HG02798 (cell line): Measurements from ENCODE around the gene AHNAK2.

ENCODE experiments used
- ATAC-seq: cut with Tn5 transposase; IDR thresholded peaks from one replicate; pipeline ENCODE4 v1.9.1; 2021; ENCODE audit warnings: mild to moderate bottlenecking; ENCODE audit not compliant: unreplicated experiment, poor library complexity

AHNAK2 gene

DNA sequence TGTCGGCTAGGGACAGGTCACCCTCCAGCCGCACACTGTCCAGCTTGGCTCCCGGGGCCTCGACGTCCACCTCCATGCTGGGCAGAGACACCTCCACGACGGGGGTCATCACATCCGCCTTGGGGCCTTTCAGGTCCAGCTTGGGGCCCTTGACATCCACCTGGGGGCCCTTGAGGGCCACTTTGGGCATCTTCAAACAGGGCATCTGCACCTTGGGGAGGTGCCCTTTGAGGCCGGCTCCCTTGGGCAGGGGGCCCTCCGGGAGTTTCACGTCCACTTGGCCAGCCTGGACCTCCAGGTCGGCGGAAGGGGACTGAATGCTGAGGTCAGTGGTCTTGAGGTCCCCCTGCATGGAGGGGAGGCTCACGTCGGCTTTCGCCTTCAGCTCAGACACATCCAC, 35.6 kb downstream of the AHNAK2 start:
- no peak for ATAC-seq

DNA sequence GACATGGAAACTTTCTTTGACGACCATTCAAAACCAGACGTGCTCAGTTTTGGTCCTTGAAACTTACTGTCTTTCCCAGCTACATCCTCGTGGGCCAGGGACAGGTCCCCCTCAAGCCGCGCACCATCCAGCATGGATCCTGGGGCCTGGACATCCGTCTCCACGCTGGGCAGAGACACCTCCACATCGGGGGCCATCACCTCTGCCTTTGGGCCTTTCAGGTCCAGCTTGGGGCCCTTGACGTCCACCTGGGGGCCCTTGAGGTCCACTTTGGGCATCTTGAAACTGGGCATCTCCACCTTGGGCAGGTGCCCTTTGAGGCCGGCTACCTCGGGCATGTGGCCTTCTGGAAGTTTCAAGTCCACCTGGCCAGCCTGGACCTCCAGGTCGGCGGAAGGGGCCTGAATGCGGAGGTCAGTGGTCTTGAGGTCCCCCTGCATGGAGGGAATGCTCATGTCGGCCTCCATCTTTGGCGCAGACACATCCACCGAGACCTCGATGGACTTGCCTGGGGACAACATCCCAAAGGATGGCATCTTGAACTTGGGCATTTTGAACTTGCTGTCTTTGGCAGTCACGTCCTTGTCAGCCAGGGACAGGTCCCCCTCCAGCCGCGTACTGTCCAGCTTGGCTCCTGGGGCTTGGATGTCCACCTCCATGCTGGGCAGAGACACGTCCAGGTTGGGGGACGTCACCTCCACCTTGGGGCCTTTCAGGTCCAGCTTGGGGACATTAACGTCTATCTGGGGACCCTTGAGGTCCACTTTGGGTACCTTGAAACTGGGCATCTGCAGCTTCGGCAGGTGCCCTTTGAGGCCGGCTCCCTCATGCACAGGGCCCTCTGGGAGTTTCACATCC, 36.4 kb downstream of the AHNAK2 start:
- no peak for ATAC-seq

DNA sequence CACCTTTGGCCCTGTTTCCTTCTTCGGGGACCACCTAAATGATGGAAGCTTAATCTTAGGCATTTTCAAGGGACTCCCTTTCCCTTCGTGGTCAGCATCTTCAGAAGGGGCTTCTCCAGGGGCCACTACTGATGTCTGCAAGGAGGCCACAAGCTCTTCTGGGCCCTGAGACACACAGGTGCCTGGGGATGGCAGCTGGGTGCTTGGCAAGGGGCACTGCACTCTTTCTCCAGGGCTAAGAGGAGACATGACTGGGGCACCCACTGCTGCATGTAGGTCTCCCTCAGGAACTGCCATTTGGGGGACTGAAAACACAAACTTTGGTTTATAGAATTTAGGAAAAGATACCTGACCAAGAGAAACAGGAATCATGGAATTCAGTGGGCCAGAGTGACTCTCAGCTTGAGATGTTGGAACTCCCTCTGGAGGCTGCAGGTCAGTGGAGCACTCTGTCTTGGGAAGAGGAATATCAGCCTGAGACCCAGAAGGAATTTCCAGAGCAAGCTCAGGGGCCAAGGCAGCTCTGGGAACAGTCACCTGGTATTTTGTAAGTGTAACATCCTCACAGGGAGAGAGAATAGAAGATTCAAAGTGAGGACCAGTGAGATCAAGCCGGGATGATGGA, 37.5 kb downstream of the AHNAK2 start:
- no peak for ATAC-seq

DNA sequence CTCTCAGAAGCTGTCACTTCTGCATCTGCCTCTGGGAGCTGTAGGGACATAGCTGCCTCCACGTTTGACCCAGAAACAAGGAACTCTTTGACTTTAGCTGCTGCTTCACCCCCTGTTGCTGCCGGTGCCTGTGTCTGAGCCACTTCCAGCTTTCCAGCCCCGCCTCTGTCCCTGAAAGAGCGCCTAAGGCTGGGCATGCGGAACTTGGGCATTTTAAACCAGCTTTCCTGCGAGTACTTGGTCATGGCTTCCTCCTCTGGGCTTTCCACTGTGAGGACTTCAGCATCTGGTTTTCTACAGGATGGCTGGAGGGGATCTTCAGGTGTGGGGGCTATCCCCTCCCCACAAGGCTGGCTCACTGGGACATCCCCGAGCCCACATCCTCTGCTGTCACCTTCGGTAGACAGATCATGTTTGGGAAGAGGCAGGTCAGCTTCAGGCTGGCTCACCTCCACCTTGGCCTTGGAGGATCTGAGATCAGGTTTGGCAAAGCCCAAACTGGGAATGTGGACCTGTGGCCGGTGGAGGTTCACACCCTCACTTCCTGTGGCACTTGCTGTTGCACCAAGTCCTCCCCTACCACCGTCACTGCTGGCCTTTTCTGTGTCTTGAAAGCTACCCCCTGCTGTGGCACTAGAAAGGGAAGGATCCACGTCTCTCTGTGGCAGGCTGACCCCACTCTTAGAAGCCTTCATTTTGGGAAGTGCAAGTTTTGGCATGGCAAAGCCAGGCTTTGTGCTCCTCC, 38.3 kb downstream of the AHNAK2 start:
- ATAC-seq = no peak

DNA sequence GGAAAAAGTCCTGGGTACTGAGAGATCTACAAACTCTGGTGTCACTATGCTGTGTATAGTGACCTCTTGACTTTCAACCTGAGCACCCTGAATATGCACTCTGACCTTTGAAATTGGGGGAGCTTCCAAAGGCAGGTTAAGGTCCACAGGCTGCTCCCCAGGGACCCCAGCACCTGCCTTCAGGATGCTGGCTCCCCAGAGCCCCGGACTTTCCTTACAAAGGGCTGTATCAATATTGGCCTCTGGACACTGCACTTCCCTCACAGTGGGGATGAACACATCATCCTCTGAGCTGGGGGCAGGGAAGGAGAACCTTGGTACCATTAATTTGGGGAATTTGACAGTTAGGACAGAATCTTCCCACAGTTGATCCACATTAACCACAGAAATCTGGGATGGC, 39.2 kb downstream of the AHNAK2 start:
- no peak for ATAC-seq

DNA sequence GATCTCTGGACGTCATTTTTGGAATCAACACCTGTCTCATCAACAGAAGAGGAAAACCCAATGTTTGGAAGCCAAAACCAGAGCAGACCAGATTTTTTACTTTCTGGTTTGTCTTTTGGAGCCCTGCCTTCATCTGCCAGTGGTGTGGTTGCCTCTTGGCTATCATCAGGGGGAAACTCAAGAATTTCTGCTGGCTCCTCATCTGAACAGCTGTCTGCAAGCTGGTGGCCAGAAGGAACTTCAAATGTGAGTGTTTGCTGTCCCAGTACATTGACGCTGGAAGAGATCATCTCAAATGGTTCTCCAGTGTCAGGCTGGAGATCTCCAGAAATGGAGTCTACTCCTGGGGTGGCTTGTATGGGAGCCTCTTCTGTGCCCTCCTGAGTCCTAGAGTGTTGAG, 39.7 kb downstream of the AHNAK2 start:
- no peak for ATAC-seq

DNA sequence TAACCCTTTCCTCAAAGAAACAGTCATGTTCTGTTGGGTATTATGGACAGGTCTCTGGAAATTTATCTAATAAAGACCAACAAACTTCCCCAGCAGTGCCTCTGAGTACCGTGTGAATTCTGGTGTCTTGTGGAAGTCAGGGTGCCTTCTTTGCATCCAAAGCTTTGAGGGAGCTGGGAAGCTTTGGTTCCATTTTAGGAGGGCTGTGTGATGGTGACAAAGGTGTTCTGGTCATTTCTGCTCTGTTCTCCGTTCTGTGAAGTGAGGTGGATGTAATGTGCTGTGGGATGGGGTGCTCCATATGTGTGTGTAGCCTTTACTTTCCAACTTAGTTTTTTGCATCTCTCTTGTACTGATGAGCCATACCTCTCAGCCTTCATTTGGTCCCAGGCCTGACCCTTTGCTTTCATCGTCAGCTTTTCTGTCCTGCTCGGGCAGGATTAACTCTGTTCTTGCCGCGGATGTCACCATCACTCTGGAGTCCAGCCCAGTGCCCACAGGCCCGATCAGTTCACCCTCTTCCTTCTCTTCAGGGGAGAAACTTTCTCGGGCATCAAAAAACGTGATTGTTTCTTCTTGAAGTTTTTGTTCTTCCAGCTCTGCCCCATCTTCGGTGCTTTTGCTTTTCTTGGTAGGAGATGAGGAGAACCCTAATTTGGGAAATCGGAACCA, 40.3 kb downstream of the AHNAK2 start:
- ATAC-seq = no peak

DNA sequence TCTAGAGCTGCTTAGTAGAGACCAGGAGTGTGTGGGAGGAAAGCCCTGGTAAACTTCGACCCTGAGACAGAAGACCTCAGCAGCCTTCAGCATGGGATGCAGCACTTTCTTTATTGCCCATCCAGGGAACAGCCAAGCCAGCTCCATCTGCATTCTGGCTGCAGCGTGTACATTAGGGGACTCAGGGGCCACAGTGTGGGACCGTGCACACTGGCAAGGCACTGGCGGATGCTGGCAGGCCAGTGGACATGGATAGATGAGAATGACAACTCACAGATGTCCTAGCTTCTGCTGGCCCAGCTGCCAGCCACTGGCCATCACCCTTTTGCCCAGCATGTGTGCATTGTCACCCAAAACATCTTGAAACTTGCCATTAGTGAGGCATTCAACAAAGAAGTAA, 41.0 kb downstream of the AHNAK2 start:
- no peak for ATAC-seq

DNA sequence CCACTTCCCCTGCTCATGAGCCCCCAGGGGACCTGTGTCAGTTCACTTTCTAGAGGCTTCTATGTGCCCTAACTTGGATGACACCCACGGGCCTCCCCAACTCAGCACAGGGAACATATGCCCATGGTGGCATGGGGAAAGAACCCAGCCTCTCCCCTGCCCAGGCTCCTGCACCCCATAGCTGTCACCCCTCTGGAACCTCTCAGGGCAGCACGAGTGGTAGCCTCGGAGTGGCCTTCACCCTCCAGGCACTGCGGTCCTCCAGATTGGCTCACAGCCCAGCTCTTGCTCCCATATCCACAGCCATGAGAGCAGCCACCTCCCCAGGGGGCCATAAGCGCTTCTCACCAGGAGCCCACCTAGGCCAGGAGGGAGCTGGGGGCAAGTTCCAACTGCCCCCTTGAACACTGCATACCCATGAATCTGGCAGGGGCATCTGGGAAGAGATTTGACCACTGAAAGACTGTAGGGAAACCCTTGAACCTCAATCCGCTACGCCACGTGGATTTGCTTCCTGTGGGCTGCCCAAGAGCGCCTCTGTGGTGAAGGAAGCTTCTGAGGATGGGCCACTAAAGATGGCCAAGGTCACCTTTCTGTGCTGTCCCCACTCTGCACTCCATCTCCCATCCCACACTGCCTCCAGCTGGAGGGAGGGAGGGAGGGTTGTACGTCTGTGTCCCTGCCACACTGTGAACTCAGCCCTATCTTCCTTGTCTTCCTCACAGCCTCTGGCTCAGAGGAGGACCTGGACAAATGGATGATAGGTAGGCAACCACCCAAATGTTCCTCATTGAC, 41.6 kb downstream of the AHNAK2 start:
- no peak for ATAC-seq

DNA sequence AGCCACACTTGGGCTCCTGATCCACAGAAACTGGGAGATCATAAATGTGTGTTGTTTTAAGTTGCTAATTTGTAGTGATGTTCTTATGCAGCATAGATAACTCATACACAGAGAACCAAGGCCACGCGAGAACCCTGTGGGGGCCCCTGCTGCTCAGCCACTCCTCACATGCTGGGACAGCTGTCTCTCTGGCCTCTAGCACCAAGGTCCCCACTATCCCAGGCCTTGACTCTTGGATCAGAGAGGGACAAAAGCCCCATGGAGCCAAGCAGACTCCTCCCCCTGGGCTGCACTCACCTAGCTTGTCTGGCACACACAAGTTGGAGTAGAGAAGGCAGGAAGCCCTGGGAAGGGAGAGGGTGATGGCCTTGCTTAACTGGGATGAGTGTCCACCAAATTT, 42.2 kb downstream of the AHNAK2 start:
- no peak for ATAC-seq

DNA sequence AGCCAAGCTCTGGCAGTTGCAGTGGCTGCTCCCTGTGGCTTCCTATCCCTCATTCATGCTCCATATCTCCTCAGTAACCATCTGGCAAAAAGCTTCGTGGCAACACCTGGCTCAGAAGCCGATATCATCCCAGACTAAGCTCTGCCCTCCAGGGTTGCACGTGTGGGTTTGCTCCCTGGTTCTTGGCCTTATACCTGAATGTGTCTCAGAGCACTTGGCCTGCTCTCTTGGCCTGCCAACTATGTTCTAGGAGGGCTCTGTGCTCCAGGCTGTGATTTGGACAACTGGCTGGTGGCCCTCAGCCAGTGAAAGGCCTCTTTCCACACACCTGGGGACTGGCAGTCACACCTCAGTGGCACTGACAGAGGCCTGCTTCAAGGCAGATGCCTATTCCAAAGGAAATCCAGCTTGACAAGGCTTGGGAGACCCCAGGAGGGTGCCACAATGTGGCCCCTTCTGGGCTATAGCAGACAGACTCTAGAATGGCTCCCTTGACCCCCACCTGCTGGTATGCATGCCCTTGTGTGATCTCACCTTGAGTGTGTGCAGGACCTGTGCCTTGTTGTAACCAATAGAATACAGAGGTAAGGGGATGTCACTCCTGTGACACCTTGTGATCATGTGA, 43.0 kb downstream of the AHNAK2 start:
- ATAC-seq = no peak

DNA sequence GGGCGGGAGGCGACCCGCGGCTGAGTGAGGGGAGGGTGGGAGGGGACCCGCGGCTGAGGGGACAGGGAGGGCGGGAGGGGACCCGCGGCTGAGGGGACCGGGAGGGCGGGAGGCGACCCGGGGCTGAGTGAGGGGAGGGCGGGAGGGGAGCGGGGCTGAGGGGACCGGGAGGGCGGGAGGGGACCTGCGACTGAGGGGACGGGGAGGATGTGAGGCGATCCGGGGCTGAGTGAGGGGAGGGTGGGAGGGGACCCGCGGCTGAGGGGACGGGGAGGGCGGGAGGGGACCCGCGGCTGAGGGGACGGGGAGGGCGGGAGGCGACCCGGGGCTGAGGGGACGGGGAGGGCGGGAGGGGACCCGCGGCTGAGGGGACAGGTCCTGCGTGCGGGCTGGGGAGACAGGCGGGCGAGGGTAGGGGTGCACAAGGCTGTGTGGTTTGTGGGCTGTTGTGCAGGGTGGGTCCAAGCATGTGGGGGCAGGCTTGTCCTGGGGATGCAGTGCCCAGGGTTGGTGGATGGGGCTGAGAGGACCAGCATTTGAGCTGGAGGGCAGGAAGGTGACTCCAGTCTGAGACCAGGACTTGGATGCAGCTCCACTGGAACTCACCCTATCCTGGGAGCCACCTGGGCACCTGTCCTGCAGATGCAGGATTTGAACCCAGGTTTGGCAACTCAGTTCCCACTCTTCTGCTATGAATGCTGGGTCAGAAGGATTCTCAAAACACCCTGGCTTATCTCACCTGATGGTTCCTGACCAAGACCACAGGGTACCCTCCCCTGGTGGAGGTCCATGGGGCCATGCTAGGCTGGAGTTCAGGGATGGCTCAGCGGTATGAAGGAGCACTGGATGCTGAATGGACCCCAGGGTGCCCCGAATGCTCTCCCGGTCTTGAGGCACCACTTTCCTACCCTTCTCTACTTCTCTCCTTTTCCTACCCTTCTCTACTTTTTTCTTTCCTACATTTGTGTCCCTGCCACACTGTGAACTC, 44.1 kb downstream of the AHNAK2 start:
- ATAC-seq = no peak

DNA sequence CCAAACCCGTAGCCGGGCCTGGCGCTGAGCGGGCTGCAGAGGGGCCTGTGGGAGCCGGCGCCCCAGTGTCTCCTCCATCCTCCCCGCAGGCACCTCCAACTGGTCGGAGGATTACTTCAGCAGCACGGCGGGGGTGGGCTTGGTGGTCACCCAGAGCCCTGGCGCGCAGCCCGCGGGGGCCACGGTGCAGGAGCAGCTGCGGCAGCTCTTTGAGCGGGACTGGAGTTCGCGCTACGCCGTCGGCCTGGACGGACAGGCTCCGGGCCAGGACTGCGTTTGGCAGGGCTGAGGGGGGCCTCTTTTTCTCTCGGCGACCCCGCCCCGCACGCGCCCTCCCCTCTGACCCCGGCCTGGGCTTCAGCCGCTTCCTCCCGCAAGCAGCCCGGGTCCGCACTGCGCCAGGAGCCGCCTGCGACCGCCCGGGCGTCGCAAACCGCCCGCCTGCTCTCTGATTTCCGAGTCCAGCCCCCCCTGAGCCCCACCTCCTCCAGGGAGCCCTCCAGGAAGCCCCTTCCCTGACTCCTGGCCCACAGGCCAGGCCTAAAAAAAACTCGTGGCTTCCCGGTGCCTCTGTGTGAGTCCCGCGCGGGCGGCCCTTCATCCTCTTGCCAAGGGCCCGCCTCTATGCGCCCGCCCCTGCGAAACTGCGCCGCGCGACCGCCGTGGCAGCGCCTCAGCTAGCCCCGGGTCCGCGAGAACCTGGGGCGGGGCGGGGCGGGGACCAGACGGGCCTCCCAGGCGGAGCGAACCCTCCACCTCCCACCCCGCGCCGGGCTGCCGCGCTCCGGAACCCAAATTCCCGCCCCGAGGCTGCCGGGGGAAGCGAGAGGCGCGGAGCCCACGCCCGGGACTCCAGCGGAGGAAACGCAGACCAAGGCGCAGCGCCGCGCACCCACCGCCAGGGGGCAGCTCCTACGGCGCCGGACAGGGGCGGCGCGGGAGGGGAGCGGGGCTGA, 45.2 kb downstream of the AHNAK2 start:
- peak; percentile 45 for ATAC-seq

DNA sequence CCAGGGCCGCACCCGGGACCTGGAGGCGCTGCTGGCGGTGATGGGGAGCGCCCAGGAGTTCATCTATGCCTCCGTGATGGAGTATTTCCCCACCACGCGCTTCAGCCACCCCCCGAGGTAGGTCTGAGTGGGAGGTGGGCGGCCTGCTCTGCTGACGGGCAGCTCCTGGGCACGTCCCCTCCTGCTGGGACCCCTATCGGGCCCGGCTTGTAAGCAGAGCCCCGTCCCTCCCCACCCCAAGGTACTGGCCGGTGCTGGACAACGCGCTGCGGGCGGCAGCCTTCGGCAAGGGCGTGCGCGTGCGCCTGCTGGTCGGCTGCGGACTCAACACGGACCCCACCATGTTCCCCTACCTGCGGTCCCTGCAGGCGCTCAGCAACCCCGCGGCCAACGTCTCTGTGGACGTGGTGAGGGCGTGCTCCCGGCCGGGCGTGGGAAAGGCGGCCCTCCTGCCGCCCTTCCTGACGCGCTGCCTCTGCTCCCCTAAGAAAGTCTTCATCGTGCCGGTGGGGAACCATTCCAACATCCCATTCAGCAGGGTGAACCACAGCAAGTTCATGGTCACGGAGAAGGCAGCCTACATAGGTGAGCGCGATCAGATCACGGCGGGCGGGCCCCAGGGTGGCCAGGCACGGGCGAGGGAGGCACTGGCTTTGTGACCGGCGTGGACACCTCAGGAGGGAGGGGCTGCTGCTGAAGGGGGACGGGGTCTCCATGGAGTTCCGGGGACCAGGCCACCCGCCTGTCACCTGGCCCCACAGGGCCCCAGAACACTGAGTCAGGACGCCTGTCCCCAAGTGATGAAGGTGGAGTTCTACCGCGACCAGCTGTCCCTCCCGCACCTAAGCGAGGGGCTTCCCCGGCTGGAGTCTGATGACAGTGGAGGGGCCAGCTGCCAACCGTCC, 46.2 kb downstream of the AHNAK2 start:
- ATAC-seq = no peak

DNA sequence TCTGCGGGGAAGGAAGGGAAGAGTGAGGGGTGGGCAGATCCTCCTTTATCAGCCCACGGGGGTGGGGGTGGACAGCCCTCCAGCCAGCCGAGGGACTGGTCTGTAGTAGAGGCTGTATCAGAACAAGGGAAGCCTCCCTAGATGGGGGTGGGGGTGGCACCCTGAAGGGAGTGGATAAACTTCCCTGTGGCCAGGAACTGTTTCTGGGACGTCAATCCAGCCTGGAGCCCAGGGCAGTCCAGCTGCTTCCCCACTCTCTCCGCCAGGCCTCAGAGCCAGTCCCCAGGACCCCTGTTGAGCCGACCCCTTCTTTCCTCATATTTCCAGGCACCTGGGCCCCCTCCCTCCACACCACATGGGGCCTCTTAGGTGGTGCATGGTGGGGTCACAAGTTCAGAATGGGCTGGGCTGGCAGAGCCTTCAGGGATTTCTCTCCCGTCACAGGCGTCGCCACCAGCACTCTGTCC, 46.8 kb downstream of the AHNAK2 start:
- no peak for ATAC-seq
